Epidermal melanocyte (primary cell): ENCODE measurements around the gene RAD54L.
"Not testable (repeated sequence)": the region's sequence is repeated elsewhere in the genome, so short reads cannot be mapped to it uniquely, and the experiment has no call there.

Source experiments
- DNase-seq: peaks from one replicate; pipeline ENCODE4 v3.0.0; 2011; ENCODE audit warnings: low spot score; ENCODE audit not compliant: insufficient read length

Gene RAD54L

GRCh38 chr1:46241733-46242132 lies 5.8 kb upstream of the RAD54L start:
- not testable (repeated sequence) for DNase-seq

GRCh38 chr1:46242918-46243317 lies 4.6 kb upstream of the RAD54L start:
- DNase-seq: no peak

GRCh38 chr1:46243831-46244230 lies 3.7 kb upstream of the RAD54L start:
- not testable (repeated sequence) for DNase-seq

- DNase-seq: peak; percentile 78
Observed at GRCh38 chr1:46244656-46245371, 2.7 kb upstream of the RAD54L start.

- not testable (repeated sequence) for DNase-seq
Observed at GRCh38 chr1:46246136-46246535, 1.4 kb upstream of the RAD54L start.

- peak; percentile 97 for DNase-seq
Observed at GRCh38 chr1:46246548-46247435, 771 bp upstream of the RAD54L start.

GRCh38 chr1:46248122-46248920 lies 758 bp downstream of the RAD54L start:
- DNase-seq: no peak

GRCh38 chr1:46254668-46255067 lies 7.1 kb downstream of the RAD54L start:
- DNase-seq: no peak

- DNase-seq: no peak
Observed at GRCh38 chr1:46256523-46256922, 9.0 kb downstream of the RAD54L start.

- DNase-seq: no peak
Observed at GRCh38 chr1:46262508-46262907, 14.9 kb downstream of the RAD54L start.

- no peak for DNase-seq
Observed at GRCh38 chr1:46263146-46263545, 15.6 kb downstream of the RAD54L start.

- DNase-seq: no peak
Observed at GRCh38 chr1:46268578-46268977, 21.0 kb downstream of the RAD54L start.

GRCh38 chr1:46274225-46275029 lies 26.9 kb downstream of the RAD54L start:
- DNase-seq: no peak

- no peak for DNase-seq
Observed at GRCh38 chr1:46275030-46275337, 27.4 kb downstream of the RAD54L start.

GRCh38 chr1:46277658-46278373 lies 30.3 kb downstream of the RAD54L start:
- DNase-seq: no peak

GRCh38 chr1:46278807-46279206 lies 31.2 kb downstream of the RAD54L start:
- no peak for DNase-seq

GRCh38 chr1:46280092-46280491 lies 32.5 kb downstream of the RAD54L start:
- no peak for DNase-seq

- DNase-seq: no peak
Observed at GRCh38 chr1:46281021-46281420, 33.5 kb downstream of the RAD54L start.

GRCh38 chr1:46284058-46284457 lies 36.5 kb downstream of the RAD54L start:
- DNase-seq: no peak
